GM12878 (cell line): ENCODE data around the gene LZTFL1. TPM values are rescaled to one million over a fixed set of nuclear protein-coding genes. Genes with fewer than 3 reads are reported as not detected.

ENCODE experiments used
- ATF7 ChIP-seq: fragments of 450-650 bp; IDR thresholded peaks from 2 replicates; pipeline ENCODE4 v1.6.1; 2016; ENCODE audit warnings: low read depth, mild to moderate bottlenecking
- BHLHE40 ChIP-seq, 2 experiments: fragments of 450-650 bp in 1 of 2; IDR thresholded peaks; 2 replicates each; pipeline ENCODE4 v1.6.1; 2011 to 2017; ENCODE audit warnings: low read depth in 2 of 2, borderline replicate concordance in 1 of 2, improper control_type of control experiment in 1 of 2, low read length in 1 of 2, mild to moderate bottlenecking in 1 of 2
- CREM ChIP-seq: IDR thresholded peaks from 2 replicates; pipeline ENCODE4 v1.6.1; 2014; ENCODE audit warnings: antibody characterized with exemption, low read depth
- EGR1 ChIP-seq, 2 experiments: IDR thresholded peaks; 1 replicate in 1 of 2; 2 replicates in 1 of 2; pipeline ENCODE4 v1.6.1; 2011 to 2012; ENCODE audit warnings: low read depth in 2 of 2, low read length in 2 of 2, borderline replicate concordance in 1 of 2, mild to moderate bottlenecking in 1 of 2, moderate library complexity in 1 of 2
- GABPA ChIP-seq: IDR thresholded peaks from 2 replicates; pipeline ENCODE4 v1.6.1; 2014; ENCODE audit warnings: antibody characterized with exemption, low read depth, mild to moderate bottlenecking, inconsistent platforms
- HDGF ChIP-seq: fragments of 450-650 bp; IDR thresholded peaks from 2 replicates; pipeline ENCODE4 v1.6.1; 2016; ENCODE audit warnings: antibody characterized with exemption
- IKZF2 ChIP-seq, 2 experiments: fragments of 450-650 bp; IDR thresholded peaks; 2 replicates each; pipeline ENCODE4 v1.6.1; 2017; ENCODE audit warnings: mild to moderate bottlenecking in 2 of 2, moderate library complexity in 2 of 2
- IRF4 ChIP-seq: IDR thresholded peaks from 2 replicates; pipeline ENCODE4 v1.6.1; 2011; ENCODE audit warnings: low read depth, low read length
- JUND ChIP-seq: IDR thresholded peaks from 2 replicates; pipeline ENCODE4 v1.6.1; 2012; ENCODE audit warnings: low read depth, mild to moderate bottlenecking, low read length, improper control_type of control experiment, moderate library complexity
- KLF5 ChIP-seq: fragments of 450-650 bp; IDR thresholded peaks from 2 replicates; pipeline ENCODE4 v1.6.1; 2014; ENCODE audit warnings: mild to moderate bottlenecking; ENCODE audit not compliant: partially characterized antibody
- NBN ChIP-seq: fragments of 450-650 bp; IDR thresholded peaks from 2 replicates; pipeline ENCODE4 v1.6.1; 2016
- NFYB ChIP-seq: IDR thresholded peaks from 2 replicates; pipeline ENCODE4 v1.6.1; 2011; ENCODE audit warnings: low read depth, mild to moderate bottlenecking, low read length, improper control_type of control experiment, moderate library complexity; ENCODE audit not compliant: insufficient read depth
- RAD51 ChIP-seq: fragments of 450-650 bp; IDR thresholded peaks from 2 replicates; pipeline ENCODE4 v1.6.1; 2016; ENCODE audit warnings: moderate library complexity, mild to moderate bottlenecking, inconsistent platforms
- RELA ChIP-seq: fragments of 450-650 bp; IDR thresholded peaks from 2 replicates; pipeline ENCODE4 v1.8.0; 2014; ENCODE audit warnings: borderline replicate concordance; ENCODE audit not compliant: partially characterized antibody
- SP1 ChIP-seq: IDR thresholded peaks from one replicate; pipeline ENCODE4 v1.6.1; 2011; ENCODE audit warnings: low read depth, low read length
- TAF1 ChIP-seq: IDR thresholded peaks from 2 replicates; pipeline ENCODE4 v1.6.1; 2011; ENCODE audit warnings: mild to moderate bottlenecking, low read depth, low read length, borderline replicate concordance
- TARDBP ChIP-seq: IDR thresholded peaks from 2 replicates; pipeline ENCODE4 v1.6.1; 2016; ENCODE audit warnings: borderline replicate concordance
- ZNF24 ChIP-seq: fragments of 450-650 bp; IDR thresholded peaks from 2 replicates; pipeline ENCODE4 v1.6.1; 2017; ENCODE audit warnings: antibody characterized with exemption, mild to moderate bottlenecking
- ZNF384 ChIP-seq: IDR thresholded peaks from 2 replicates; pipeline ENCODE4 v1.6.1; 2012; ENCODE audit warnings: low read depth, mild to moderate bottlenecking, low read length, improper control_type of control experiment, borderline replicate concordance
- polyA plus RNA-seq, 11 experiments: library from polyadenylated mRNA; depleted of rRNA in 4 of 11; unstranded in 6 of 11; stranded (reverse) in 5 of 11; fragments of >200 nt; fragmentation: Nextera tagmentation in 4 of 11; fragmentation: Illumina TruSeq in 1 of 11; extraction: Ambion mirVana in 4 of 11; extraction: Trizol in 1 of 11; gene quantifications; 1 replicate in 1 of 11; 2 replicates in 10 of 11; pipeline versions ENCODE4 v1.2.1 to v1.2.3, GENCODE V29; 2011 to 2016; ENCODE audit warnings: inconsistent platforms in 2 of 11, missing spikeins in 2 of 11, low read depth in 1 of 11
- total RNA-seq, 4 experiments: library from RNA; depleted of rRNA in 3 of 4; stranded (reverse); fragments of >200 nt in 3 of 4; fragmentation: Illumina TruSeq in 1 of 4; extraction: Trizol in 1 of 4; gene quantifications; 2 replicates each; pipeline versions ENCODE4 v1.2.1 to v1.2.3, GENCODE V29; 2013 to 2021
- TF ChIP-seq, protein P1 (sequence below): fragments of 450-650 bp; formaldehyde crosslinking; IDR thresholded peaks from 2 replicates; pipeline ENCODE4 v1.4.0; 2020; ENCODE audit warnings: mild to moderate bottlenecking, moderate library complexity
- TF ChIP-seq, protein P2 (sequence below): fragments of 450-650 bp; IDR thresholded peaks from 2 replicates; pipeline ENCODE4 v1.6.1; 2018; ENCODE audit warnings: borderline replicate concordance, mild to moderate bottlenecking; ENCODE audit not compliant: partially characterized antibody

The LZTFL1 gene
- total and polyA plus RNA-seq, 10 of the 15 experiments (the other 5 are each of a cell fraction or from before 2014, with no cell fraction given): 9.8 to 74.1 (median 11.9) TPM

DNA sequence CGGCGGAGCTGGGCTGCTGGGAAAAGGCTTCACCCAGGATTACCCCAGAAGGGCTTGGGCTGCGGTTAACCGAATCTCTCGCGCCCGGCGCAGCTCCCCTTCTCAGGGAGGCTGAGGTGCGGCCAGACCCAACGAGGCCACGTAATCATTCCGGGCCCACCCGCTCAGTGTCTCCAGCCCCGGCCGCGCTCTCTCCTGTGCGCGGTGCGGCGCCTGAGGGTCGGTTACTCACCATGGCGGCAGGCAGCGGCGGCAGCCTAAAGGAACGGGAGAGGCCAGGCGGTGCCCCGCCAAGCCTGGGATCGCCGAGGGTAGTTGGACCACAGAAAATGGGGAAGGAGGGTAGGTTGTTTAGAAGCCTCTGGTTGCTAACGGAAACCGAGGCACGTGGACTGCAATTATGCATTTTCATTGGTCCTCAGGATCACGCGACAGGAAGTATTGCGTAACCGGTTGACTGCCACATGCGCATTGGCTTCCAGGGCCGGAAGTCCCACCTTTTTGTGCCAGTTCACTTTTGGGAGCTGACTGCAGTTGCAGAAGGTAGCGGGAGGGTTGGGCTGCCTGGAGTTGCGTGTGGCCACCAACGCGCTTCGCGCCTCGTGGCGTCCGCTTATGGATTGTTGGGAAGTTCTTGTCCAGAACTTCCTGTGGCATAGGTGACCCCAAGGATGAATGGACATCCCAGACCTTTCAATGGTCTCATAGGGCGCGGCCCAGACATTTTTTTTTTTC is at the start of gene LZTFL1 (continued):
- TF ChIP-seq EGR1 (IDR thresholded peaks at IDR 0.05; ENCODE audit: borderline replicate concordance in 1 of 2, low read depth in 2 of 2, low read length in 2 of 2) (0 out of 3 replicates have a peak, but pooled peaks of 1 of the 2 experiments have one; percentile 2), SP1 (peak; percentile 82), IRF4 (peak; percentile 42; the same call in 1 of the 2 replicates), NBN (peak; percentile 34; the same call in 1 of the 2 replicates), BHLHE40 (IDR thresholded peaks at IDR 0.05; ENCODE audit: borderline replicate concordance in 1 of 2, low read depth in 2 of 2, low read length in 1 of 2) (peak; percentile 94 to 96), JUND (peak; percentile 70; the same call in 1 of the 2 replicates), RAD51 (peak; percentile 99), NFYB (peak; percentile 84), RELA (peak; percentile 53), ZNF384 (no peak), TARDBP (no peak), HDGF (0 out of 2 replicates have a peak, but pooled peaks have one; percentile 32), KLF5 (peak; percentile 84), GABPA (peak; percentile 95), IKZF2 (IDR thresholded peaks at IDR 0.05) (no peak), ATF7 (peak; percentile 95), CREM (peak; percentile 23; the same call in 1 of the 2 replicates), ZNF24 (peak; percentile 85), TAF1 (peak; percentile 82)
- TF ChIP-seq, protein P1, sequence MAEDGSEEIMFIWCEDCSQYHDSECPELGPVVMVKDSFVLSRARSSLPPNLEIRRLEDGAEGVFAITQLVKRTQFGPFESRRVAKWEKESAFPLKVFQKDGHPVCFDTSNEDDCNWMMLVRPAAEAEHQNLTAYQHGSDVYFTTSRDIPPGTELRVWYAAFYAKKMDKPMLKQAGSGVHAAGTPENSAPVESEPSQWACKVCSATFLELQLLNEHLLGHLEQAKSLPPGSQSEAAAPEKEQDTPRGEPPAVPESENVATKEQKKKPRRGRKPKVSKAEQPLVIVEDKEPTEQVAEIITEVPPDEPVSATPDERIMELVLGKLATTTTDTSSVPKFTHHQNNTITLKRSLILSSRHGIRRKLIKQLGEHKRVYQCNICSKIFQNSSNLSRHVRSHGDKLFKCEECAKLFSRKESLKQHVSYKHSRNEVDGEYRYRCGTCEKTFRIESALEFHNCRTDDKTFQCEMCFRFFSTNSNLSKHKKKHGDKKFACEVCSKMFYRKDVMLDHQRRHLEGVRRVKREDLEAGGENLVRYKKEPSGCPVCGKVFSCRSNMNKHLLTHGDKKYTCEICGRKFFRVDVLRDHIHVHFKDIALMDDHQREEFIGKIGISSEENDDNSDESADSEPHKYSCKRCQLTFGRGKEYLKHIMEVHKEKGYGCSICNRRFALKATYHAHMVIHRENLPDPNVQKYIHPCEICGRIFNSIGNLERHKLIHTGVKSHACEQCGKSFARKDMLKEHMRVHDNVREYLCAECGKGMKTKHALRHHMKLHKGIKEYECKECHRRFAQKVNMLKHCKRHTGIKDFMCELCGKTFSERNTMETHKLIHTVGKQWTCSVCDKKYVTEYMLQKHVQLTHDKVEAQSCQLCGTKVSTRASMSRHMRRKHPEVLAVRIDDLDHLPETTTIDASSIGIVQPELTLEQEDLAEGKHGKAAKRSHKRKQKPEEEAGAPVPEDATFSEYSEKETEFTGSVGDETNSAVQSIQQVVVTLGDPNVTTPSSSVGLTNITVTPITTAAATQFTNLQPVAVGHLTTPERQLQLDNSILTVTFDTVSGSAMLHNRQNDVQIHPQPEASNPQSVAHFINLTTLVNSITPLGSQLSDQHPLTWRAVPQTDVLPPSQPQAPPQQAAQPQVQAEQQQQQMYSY (CRISPR knock-in tag): no peak
- TF ChIP-seq, protein P2, sequence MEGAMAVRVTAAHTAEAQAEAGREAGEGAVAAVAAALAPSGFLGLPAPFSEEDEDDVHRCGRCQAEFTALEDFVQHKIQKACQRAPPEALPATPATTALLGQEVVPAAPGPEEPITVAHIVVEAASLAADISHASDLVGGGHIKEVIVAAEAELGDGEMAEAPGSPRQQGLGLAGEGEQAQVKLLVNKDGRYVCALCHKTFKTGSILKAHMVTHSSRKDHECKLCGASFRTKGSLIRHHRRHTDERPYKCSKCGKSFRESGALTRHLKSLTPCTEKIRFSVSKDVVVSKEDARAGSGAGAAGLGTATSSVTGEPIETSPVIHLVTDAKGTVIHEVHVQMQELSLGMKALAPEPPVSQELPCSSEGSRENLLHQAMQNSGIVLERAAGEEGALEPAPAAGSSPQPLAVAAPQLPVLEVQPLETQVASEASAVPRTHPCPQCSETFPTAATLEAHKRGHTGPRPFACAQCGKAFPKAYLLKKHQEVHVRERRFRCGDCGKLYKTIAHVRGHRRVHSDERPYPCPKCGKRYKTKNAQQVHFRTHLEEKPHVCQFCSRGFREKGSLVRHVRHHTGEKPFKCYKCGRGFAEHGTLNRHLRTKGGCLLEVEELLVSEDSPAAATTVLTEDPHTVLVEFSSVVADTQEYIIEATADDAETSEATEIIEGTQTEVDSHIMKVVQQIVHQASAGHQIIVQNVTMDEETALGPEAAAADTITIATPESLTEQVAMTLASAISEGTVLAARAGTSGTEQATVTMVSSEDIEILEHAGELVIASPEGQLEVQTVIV: peak; percentile 28
